Hippocampal formation (tissue), 2 donors: ENCODE measurements around the gene CARHSP1.
"Not testable (repeated sequence)": the region's sequence is repeated elsewhere in the genome, so short reads cannot be mapped to it uniquely, and the experiment has no call there.

Source experiments
- DNase-seq, 2 donors: peaks; one replicate each; lab custom pipeline; 2025; lab: John Stamatoyannopoulos, UW

CARHSP1 gene

DNA sequence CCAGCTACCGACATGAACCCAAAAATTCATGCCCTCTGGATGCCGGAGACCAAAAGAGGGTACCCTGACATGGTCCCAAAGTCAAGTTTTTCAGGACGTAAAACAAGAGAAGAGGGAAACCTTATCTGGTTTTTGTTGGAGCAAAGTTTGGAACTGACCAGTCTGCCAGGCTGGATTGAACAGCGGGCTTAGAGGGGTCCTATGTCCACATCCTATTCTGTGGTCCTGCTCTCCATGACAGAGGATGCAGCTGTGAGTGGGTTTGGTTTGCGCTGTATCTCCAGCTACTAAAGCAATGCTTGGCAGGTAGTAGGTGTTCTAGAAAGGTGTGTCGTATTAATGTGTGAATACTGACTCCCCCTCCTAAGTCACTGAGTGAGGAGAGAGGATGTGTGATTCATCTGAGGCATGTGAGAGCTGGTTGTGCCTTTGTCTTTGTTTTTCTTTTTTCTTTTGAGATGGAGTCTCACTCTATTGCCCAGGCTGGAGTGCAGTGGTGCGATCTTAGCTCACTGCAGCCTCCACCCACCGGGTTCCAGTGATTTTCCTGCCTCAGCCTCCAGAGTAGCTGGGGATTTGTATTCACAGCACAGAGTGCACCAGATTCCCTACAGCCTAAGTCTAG, 40.2 kb downstream of the CARHSP1 start:
- DNase-seq: no peak

DNA sequence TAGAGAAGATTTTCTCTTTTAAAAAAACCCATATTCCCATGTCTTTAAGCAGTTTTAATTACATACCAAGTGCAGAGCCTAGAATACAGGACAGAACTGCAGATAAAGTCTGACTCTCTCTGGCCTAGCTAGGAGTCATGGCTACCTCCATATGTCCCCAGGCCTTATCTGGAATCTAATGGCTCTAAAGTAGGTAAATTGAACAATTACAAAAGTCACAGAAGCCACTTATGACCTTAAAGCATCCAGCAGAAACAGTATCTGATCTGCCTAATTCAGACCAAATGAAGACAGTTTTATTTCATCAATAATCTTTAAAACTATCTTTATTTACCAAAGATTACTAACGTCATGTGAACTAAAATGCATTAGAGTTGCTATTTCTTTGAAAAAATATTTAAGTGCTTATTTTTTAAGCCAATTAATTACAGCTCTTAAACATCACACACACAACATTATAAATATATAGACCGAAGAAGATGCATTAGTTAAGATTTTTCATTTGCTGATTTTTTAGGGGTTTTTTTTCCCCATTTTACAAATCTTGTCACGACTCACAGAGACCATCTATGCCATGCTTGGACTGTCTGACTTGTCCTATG, 42.4 kb downstream of the CARHSP1 start:
- no peak for DNase-seq

DNA sequence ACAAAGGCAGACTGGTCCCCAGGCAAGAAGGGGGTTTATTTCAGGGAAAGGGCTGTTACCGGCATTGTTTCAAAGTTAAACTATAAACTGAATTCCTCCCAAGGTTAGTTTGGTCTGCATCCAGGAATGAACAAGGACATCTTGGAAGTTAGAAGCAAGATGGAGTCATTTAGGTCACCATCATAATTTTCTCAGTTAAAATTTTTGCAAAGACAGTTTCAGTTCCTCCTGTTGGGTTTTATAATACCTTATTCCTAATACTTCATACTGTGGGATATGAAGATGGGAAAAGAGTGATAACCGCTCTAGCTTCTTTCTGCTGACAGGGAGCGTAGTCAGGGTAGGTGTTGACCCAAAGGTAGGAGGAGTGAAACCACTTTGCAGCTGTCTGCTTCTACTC, 46.4 kb downstream of the CARHSP1 start:
- DNase-seq: no peak

DNA sequence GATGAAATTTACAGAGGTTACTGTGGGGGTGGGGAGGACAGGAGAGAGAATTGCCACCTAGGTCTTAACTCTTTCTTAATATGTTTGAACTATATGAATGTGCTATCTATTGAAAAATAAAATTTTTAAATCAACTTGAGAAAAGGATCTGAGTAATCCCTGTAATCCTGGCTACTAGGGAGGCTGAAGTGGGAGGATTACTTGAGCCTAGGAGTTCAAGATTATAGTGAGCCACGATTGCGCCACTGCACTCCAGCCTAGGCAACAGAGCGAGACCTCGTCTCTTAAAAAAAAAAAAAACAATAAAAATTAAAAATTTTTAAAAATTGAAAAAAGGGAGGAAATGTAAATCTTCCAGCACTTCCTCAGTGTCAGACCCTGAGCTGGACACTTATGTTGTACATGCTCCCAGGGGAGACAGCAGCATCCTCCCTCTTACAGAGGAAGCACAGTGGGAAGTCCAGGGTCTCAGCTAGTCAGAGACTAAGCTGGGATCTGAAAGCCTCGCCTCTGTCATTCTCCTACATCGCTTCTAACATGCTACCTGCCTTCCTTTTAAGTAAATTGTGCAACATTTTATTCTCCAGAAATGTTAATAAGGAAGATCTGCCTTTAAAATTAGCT, 49.3 kb downstream of the CARHSP1 start:
- DNase-seq: no peak

DNA sequence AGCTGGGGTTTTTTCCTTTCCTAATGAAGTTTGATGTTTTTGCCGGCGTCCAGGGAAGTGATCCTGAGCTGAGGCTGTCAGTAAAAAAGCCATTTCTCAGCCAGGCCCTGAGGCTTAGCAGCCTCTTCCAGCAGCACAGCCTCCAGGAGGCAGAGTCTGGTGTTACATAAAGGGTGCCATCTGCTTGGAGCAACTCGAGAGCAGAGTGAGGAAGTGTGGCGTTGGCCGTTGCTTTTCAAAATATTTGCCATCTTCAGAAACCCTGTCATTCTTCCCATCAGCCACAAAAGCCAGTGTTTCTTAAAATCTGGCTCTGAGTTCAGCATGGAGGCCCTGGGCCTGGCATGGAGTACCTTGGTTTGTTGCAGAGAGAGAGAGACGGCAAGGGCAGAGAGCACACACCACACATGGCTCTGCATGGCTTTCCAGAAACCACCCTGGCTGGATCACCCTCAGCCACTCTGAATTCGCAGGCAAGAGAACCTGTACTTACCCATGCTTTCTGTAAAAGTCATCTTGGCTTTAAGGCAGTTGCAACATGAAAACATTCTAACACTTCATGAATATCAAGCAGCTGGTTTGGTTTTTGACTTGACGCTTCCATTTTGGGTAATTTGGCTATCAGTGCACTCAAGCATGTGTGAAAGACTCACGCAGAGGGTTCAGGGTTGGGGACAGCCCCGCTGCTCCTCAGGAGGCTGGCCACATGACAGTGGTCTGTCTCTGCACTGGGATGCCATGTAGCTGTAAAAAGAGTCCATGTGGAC, 50.1 kb downstream of the CARHSP1 start:
- DNase-seq: no peak

DNA sequence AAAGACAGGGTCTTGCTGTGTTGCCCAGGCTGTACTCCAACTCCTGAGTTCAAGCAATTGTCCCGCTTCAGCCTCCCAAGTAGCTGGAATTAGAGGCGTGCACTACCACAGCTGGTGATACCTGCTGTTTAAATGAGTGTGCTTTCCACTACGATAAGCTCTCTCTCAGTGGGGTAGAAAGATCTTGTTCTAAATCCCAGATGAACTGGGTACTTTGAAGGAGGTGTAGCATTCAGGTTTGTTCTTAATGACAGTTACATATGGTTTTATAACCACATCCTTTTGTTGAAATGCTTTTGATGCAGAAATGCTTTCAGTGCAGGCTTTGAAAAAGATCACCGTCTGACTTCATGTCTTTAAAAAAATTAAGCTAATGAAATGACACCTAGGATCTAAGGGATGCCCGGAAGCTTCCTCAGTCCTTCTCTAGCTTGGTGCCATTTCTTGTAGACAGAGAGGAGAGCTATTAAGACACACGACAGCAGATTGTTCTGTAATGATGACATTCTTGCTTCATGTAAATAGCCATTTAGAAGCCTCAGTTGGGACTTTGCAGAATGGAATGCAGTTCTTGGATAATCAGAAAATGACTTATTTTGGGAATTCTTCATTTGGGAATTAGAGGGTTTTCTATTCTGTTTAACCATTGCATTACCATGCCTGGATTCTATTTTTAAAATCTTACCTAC, 51.7 kb downstream of the CARHSP1 start:
- no peak for DNase-seq

GRCh38 chr16:8814095-8814806, 54.6 kb downstream of the CARHSP1 start:
- no peak for DNase-seq

GRCh38 chr16:8812162-8812843, 56.5 kb downstream of the CARHSP1 start:
- no peak for DNase-seq

DNA sequence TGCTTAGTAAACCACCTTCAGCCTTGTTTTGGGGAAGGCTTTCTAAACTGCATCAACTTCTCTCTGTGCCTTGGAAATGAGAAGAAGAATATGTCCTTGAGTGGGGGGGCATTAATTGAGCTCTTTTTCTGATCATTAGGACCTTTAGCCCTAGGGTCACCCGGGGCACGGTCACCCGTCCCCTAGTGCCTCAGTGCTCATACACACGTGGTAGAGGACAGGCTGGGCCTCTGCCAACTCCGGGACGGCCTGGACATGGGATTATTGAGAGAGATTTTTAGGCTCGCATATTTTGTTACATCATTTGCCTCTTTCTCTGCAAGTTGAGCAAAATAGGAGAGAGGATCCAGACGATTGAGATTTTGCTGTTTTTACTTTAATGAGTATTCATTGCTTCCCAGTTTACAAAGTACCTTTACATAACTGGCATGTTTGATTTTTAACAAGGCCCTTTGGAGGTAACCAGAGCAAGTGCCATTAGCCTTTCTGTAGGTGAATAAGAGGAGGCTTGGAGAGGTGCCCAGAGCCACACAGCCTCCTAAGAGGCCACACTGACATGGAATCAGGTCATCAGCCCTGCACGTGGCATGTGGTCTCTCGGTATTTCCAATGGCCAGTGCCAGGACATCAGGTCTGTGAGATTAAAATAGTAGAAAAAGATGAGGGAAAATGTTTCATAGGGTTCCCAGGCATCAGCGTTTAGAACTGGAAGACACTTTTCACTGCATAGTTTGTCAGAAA, 60.0 kb downstream of the CARHSP1 start:
- DNase-seq: no peak

- no peak for DNase-seq
These were observed 60.8 kb downstream of the CARHSP1 start for GRCh38 chr16:8808009-8808408.

GRCh38 chr16:8807189-8807588, 61.6 kb downstream of the CARHSP1 start:
- DNase-seq: no peak

DNA sequence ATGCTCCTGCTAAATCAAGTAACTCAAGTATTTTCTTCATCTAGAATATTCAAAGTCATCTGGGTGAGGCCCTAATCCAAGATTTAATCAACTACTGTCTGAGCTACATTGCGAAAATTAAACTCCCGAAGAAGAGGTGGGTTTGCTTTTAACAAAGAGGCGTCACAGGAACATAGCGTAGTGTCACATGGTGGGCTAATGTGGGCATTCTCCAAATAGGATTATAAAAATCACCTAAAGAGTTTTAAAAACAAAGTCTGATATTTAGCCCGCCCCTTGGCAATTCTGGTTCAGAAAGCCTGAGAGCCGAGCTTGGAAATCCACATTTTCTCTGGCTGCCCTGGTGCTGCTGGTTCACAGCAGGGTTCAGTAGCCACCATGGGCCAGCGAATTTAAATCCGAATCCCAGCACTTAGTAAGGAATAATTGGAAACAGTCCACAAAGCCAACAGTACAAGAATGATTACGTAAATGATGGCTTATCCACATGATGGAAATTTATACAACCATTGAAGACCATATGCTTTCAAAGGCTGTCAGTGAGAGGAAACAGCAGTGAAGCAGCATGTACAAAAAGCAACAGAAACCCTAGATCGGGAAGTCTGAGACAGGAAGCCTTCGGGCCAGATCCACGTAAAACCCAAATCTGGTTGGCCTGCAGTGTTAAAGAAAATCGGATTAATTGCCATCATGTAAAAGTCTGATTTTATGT, 62.4 kb downstream of the CARHSP1 start:
- DNase-seq: no peak

DNA sequence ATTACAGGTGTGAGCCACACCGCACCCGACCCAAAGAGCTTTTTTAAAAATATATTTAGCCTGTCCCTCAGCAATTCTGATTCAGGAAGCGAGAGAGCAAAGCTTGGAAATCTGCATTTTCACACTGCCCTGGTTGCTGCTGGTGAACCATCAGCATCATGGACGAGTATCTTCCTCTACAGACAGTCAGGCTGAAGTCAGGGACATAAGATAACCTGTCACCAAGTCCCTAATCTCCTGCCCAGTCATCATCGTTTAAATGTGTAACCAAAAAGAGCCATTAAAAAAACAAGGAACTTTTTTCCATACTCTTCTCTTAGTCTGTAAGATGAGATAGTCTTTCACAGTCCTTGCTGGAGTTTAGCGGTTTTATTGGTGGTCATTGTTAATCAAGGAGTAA, 64.5 kb downstream of the CARHSP1 start:
- no peak for DNase-seq

GRCh38 chr16:8803733-8804132, 65.1 kb downstream of the CARHSP1 start:
- not testable (repeated sequence) for DNase-seq
